ENCODE data around the gene LRP5. TPM values are rescaled to one million over a fixed set of nuclear protein-coding genes. Genes with fewer than 3 reads are reported as not detected.
A peak's percentile ranks its signal among the peaks of the same experiment; 100 is the strongest.

The LRP5 gene
- total and polyA plus RNA-seq, 9 of the 15 experiments (the other 6 are each of a cell fraction or from before 2014, with no cell fraction given): 0.48 to 44.2 (median 13.5) TPM

DNA sequence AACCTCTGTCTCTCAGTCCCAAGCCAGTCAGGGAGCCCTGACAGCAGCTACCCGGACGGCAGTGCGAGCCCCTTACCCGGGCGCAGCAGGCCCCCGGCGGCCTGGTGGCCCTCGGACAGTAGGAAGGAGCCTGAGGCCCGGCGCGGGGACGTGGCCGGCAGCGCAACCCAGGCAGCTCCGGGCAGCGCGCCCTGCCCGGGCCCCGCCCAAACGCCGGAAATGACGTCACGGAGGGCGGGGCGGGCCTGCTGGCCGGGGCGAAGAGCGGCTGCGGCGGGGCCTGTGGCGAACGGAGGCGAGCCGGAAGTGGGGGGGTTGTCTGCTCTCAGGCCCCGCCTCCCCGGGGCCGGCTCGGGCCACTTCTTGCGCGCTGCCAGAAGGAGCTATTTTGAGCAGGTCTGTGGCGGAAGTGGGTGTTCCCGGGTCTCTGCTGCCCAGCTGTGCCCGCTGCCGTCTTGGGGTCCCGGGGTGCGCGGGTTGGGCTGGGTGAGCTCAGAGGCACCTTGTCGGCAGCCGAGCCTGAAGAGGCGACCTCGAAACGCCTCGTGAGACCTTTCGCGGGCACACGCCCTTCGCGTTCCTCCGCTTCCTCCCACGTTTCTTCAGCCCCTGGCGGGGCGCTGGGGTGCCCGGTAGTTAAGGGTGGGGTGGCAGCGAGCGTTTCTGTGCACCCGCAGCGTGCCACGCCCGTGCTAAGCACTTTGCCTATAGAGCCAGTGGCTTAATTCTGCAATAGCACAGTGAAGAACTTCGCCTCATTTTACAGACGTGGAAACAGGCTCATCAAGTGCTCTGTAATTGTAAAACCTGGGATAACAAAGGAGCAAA is 40.4 kb upstream of the LRP5 start, which contains the start of gene C11orf24 (continued):
- no peak; the same call in 1 of the 2 replicates for TF ChIP-seq ZNF224 (CRISPR knock-in tag; IDR thresholded peaks at IDR 0.05)
- TF ChIP-seq SMARCC2 (IDR thresholded peaks at IDR 0.05; ENCODE audit: low read depth): no peak
- TF ChIP-seq FOXJ2 (tag; IDR thresholded peaks at IDR 0.05): no peak
- no peak for TF ChIP-seq ZKSCAN1 (IDR thresholded peaks at IDR 0.05; ENCODE audit: low read depth, low read length)
- TF ChIP-seq WHSC1 (IDR thresholded peaks at IDR 0.05; ENCODE audit: low read length): no peak
- TF ChIP-seq RNF2 (IDR thresholded peaks at IDR 0.05): no peak; the same call in 1 of the 2 replicates
- 0 out of 2 replicates have a peak, but pooled peaks have one; percentile 61 for TF ChIP-seq ATF6 (CRISPR knock-in tag; IDR thresholded peaks at IDR 0.05)
- no peak for TF ChIP-seq ZNF57 (CRISPR knock-in tag; IDR thresholded peaks at IDR 0.05)
- TF ChIP-seq ILF3 (IDR thresholded peaks at IDR 0.05; ENCODE audit: borderline replicate concordance): no peak
- TF ChIP-seq ID3 (CRISPR knock-in tag; IDR thresholded peaks at IDR 0.05): no peak
- TF ChIP-seq ID3 (tag; IDR thresholded peaks at IDR 0.05): 0 out of 2 replicates have a peak, but pooled peaks have one; percentile 38
- TF ChIP-seq CHD1 (IDR thresholded peaks at IDR 0.05; ENCODE audit: low read length): no peak
- TF ChIP-seq PCBP1 (IDR thresholded peaks at IDR 0.05; ENCODE audit: low read depth, low read length, poor library complexity, severe bottlenecking): peak; percentile 73
- TF ChIP-seq NFYB (IDR thresholded peaks at IDR 0.05; ENCODE audit: extremely low read depth, insufficient read length): peak; percentile 3
- no peak for TF ChIP-seq PTBP1 (IDR thresholded peaks at IDR 0.05; ENCODE audit: low read depth, low read length)
- TF ChIP-seq RREB1 (CRISPR knock-in tag; IDR thresholded peaks at IDR 0.05): no peak
- no peak for TF ChIP-seq SREBF1 (IDR thresholded peaks at IDR 0.05; ENCODE audit: borderline replicate concordance, low read depth, low read length)
- no peak for TF ChIP-seq ZNF239 (CRISPR knock-in tag; IDR thresholded peaks at IDR 0.05)
- peak; percentile 89 for TF ChIP-seq ZBTB12 (CRISPR knock-in tag; IDR thresholded peaks at IDR 0.05)

Data from K562 (cell line).